HG03439 (cell line): ENCODE results near the gene YDJC.
"Not testable (repeated sequence)": the region's sequence is repeated elsewhere in the genome, so short reads cannot be mapped to it uniquely, and the experiment has no call there.

Experiments used
- ATAC-seq: cut with Tn5 transposase; IDR thresholded peaks from one replicate; pipeline ENCODE4 v1.9.1; 2021; ENCODE audit warnings: mild to moderate bottlenecking, moderate library complexity; ENCODE audit not compliant: unreplicated experiment

YDJC gene

GRCh38 chr22:21632931-21633330 lies 3.1 kb upstream of the YDJC start:
- ATAC-seq = no peak

GRCh38 chr22:21632237-21632895 lies 2.5 kb upstream of the YDJC start, which contains the start of gene CCDC116:
CCDC116 (plus strand) TSS chr22:21632760; CDS start chr22:21633182, 422 bp downstream.
- ATAC-seq = no peak

GRCh38 chr22:21631025-21631424 lies 1.2 kb upstream of the YDJC start:
- ATAC-seq = no peak

- ATAC-seq = no peak
Measured at GRCh38 chr22:21628386-21629254, 1.2 kb downstream of the YDJC start.

- no peak for ATAC-seq
Measured at GRCh38 chr22:21626735-21627469, 2.9 kb downstream of the YDJC start.

- no peak for ATAC-seq
Measured at GRCh38 chr22:21626073-21626734, 3.6 kb downstream of the YDJC start.

GRCh38 chr22:21624880-21625791 lies 4.7 kb downstream of the YDJC start:
- ATAC-seq = no peak

GRCh38 chr22:21624120-21624879 lies 5.5 kb downstream of the YDJC start:
- ATAC-seq = no peak

- no peak for ATAC-seq
Measured at GRCh38 chr22:21623648-21623970, 6.2 kb downstream of the YDJC start.

- no peak for ATAC-seq
Measured at GRCh38 chr22:21622919-21623647, 6.7 kb downstream of the YDJC start.

GRCh38 chr22:21622011-21622918 lies 7.6 kb downstream of the YDJC start:
- ATAC-seq = no peak

GRCh38 chr22:21621025-21621424 lies 8.8 kb downstream of the YDJC start:
- no peak for ATAC-seq

GRCh38 chr22:21617337-21617736 lies 12.5 kb downstream of the YDJC start:
- not testable (repeated sequence) for ATAC-seq

GRCh38 chr22:21615731-21616130 lies 14.1 kb downstream of the YDJC start:
- no peak for ATAC-seq

GRCh38 chr22:21613553-21614233 lies 16.1 kb downstream of the YDJC start:
- no peak for ATAC-seq

GRCh38 chr22:21612858-21613257 lies 17.0 kb downstream of the YDJC start:
- ATAC-seq = no peak
